Measurements from ENCODE around the gene SHE.

- TF ChIP-seq SIN3A (IDR thresholded peaks at IDR 0.05; ENCODE audit: borderline replicate concordance, insufficient read depth, low read length), result no peak
- TF ChIP-seq POLR2AphosphoS5 (IDR thresholded peaks at IDR 0.05; ENCODE audit: low read depth, low read length), result no peak
- no peak for TF ChIP-seq FOXP2 (optimal IDR thresholded peaks at IDR 0.05; ENCODE audit: borderline replicate concordance, extremely low read depth, extremely low read length, insufficient read depth)
- no peak for TF ChIP-seq TAF1 (IDR thresholded peaks at IDR 0.05; ENCODE audit: borderline replicate concordance, insufficient read depth, low read length)
These were observed 55.4 kb downstream of the SHE start for GRCh38 chr1:154446789-154447188.
